WTC11 (cell line): ENCODE results near the gene KCTD2. TPM values are rescaled to one million over a fixed set of nuclear protein-coding genes. Genes with fewer than 3 reads are reported as not detected.

Source experiments
- ATAC-seq: fragments of 200-7000 bp; cut with Tn5 transposase; 2 replicates; pipeline ENCODE4 v1.10.0; 2021; ENCODE audit warnings: mild to moderate bottlenecking, moderate library complexity
- CTCF ChIA-PET: fragments of 300-600 bp; sonication (Branson Sonifier 250); formaldehyde crosslinking; loops from one replicate; lab custom pipeline; 2021; ENCODE audit warnings: antibody characterized with exemption; lab: Charles Lee
- POLR2A ChIA-PET: fragments of 350-600 bp; sonication (Branson Sonifier 250); formaldehyde crosslinking; loops from one replicate; lab custom pipeline; 2021; ENCODE audit warnings: antibody characterized with exemption; lab: Charles Lee
- DNase-seq: peaks from one replicate; pipeline ENCODE4 v3.0.0; 2021; ENCODE audit warnings: low spot score
- H3K27ac Mint-ChIP-seq: 2 replicates; pipeline ENCODE4 v1.8.0; 2021; ENCODE audit warnings: mixed read lengths
- H3K27me3 Mint-ChIP-seq: 2 replicates; pipeline ENCODE4 v1.8.0; 2021; ENCODE audit warnings: low read depth, mild to moderate bottlenecking, moderate library complexity, mixed read lengths
- H3K36me3 Mint-ChIP-seq: 2 replicates; pipeline ENCODE4 v1.8.0; 2021; ENCODE audit warnings: mixed read lengths
- H3K4me1 Mint-ChIP-seq: 2 replicates; pipeline ENCODE4 v1.8.0; 2022; ENCODE audit warnings: mixed read lengths
- H3K4me3 Mint-ChIP-seq: 2 replicates; pipeline ENCODE4 v1.8.0; 2021; ENCODE audit warnings: mild to moderate bottlenecking, moderate library complexity, mixed read lengths
- H3K9me3 Mint-ChIP-seq: 2 replicates; pipeline ENCODE4 v1.8.0; 2021; ENCODE audit warnings: mixed read lengths
- CREM ChIP-seq: sonication (generic); formaldehyde crosslinking; IDR thresholded peaks from 2 replicates; pipeline ENCODE4 v1.8.1; 2022; ENCODE audit warnings: mild to moderate bottlenecking, missing genetic modification reagents, moderate library complexity
- CTCF ChIP-seq: fragments of 200-600 bp; IDR thresholded peaks from 2 replicates; pipeline ENCODE4 v1.8.0; 2022; ENCODE audit warnings: antibody characterized with exemption
- E2F1 ChIP-seq: sonication (generic); formaldehyde crosslinking; IDR thresholded peaks from 2 replicates; pipeline ENCODE4 v1.8.0; 2022; ENCODE audit warnings: mild to moderate bottlenecking, missing genetic modification reagents
- E2F4 ChIP-seq: sonication (generic); formaldehyde crosslinking; IDR thresholded peaks from 2 replicates; pipeline ENCODE4 v1.8.1; 2022; ENCODE audit warnings: low read depth, mild to moderate bottlenecking, moderate library complexity, missing genetic modification reagents, borderline replicate concordance
- FOXP1 ChIP-seq: sonication (generic); formaldehyde crosslinking; IDR thresholded peaks from 2 replicates; pipeline ENCODE4 v1.8.0; 2022; ENCODE audit warnings: missing genetic modification reagents, mild to moderate bottlenecking, moderate library complexity, borderline replicate concordance
- GABPB1 ChIP-seq: sonication (generic); formaldehyde crosslinking; IDR thresholded peaks from 2 replicates; pipeline ENCODE4 v1.8.1; 2023; ENCODE audit warnings: mild to moderate bottlenecking, missing genetic modification reagents
- GTF2I ChIP-seq: fragments of 250-450 bp; sonication (Bioruptor Pico); conservative IDR thresholded peaks from 2 replicates; pipeline ENCODE4 v1.4.0; 2021; ENCODE audit warnings: mild to moderate bottlenecking
- MAX ChIP-seq: sonication (generic); formaldehyde crosslinking; IDR thresholded peaks from 2 replicates; pipeline ENCODE4 v1.8.0; 2022; ENCODE audit warnings: mild to moderate bottlenecking, missing genetic modification reagents
- MLX ChIP-seq: sonication (generic); formaldehyde crosslinking; IDR thresholded peaks from 2 replicates; pipeline ENCODE4 v1.8.1; 2023; ENCODE audit warnings: mild to moderate bottlenecking, missing genetic modification reagents, moderate library complexity
- MXD4 ChIP-seq: fragments of 250-450 bp; sonication (Bioruptor Pico); IDR thresholded peaks from 2 replicates; pipeline ENCODE4 v1.8.0; 2021; ENCODE audit warnings: mild to moderate bottlenecking, moderate library complexity, borderline replicate concordance
- MYBL2 ChIP-seq: sonication (generic); formaldehyde crosslinking; IDR thresholded peaks from 2 replicates; pipeline ENCODE4 v1.8.1; 2023; ENCODE audit warnings: mild to moderate bottlenecking, moderate library complexity, missing genetic modification reagents
- NFATC4 ChIP-seq: fragments of 250-450 bp; sonication (Bioruptor Pico); IDR thresholded peaks from 2 replicates; pipeline ENCODE4 v1.9.0; 2021; ENCODE audit warnings: mild to moderate bottlenecking
- NFE2L1 ChIP-seq: sonication (generic); formaldehyde crosslinking; IDR thresholded peaks from 2 replicates; pipeline ENCODE4 v1.8.1; 2023; ENCODE audit warnings: missing genetic modification reagents
- NR3C1 ChIP-seq: sonication (generic); formaldehyde crosslinking; conservative IDR thresholded peaks from 2 replicates; pipeline ENCODE4 v1.8.1; 2023; ENCODE audit warnings: low read depth, mild to moderate bottlenecking, missing genetic modification reagents
- OVOL2 ChIP-seq: fragments of 250-450 bp; sonication (Bioruptor Pico); IDR thresholded peaks from 2 replicates; pipeline ENCODE4 v1.9.0; 2021; ENCODE audit warnings: mild to moderate bottlenecking, borderline replicate concordance
- PRRX2 ChIP-seq: fragments of 250-450 bp; sonication (Bioruptor Pico); IDR thresholded peaks from 2 replicates; pipeline ENCODE4 v1.8.0; 2021; ENCODE audit warnings: mild to moderate bottlenecking
- SMAD3 ChIP-seq: sonication (generic); formaldehyde crosslinking; IDR thresholded peaks from 2 replicates; pipeline ENCODE4 v1.8.0; 2022; ENCODE audit warnings: missing genetic modification reagents, mild to moderate bottlenecking, borderline replicate concordance
- SMAD4 ChIP-seq: sonication (generic); formaldehyde crosslinking; IDR thresholded peaks from 2 replicates; pipeline ENCODE4 v1.8.0; 2022; ENCODE audit warnings: mild to moderate bottlenecking, missing genetic modification reagents
- TEAD1 ChIP-seq: sonication (generic); formaldehyde crosslinking; IDR thresholded peaks from 2 replicates; pipeline ENCODE4 v1.8.0; 2022; ENCODE audit warnings: mild to moderate bottlenecking, missing genetic modification reagents
- TEAD4 ChIP-seq: sonication (generic); formaldehyde crosslinking; IDR thresholded peaks from 2 replicates; pipeline ENCODE4 v1.8.0; 2022; ENCODE audit warnings: mild to moderate bottlenecking, missing genetic modification reagents
- ZNF138 ChIP-seq: sonication (generic); formaldehyde crosslinking; conservative IDR thresholded peaks from 2 replicates; pipeline ENCODE4 v1.8.1; 2022; ENCODE audit warnings: mild to moderate bottlenecking, moderate library complexity, missing genetic modification reagents
- ZNF219 ChIP-seq: sonication (generic); formaldehyde crosslinking; IDR thresholded peaks from 2 replicates; pipeline ENCODE4 v1.8.0; 2023; ENCODE audit warnings: missing genetic modification reagents, mild to moderate bottlenecking, borderline replicate concordance
- ZNF232 ChIP-seq: sonication (generic); formaldehyde crosslinking; IDR thresholded peaks from 2 replicates; pipeline ENCODE4 v1.8.0; 2022; ENCODE audit warnings: mild to moderate bottlenecking, missing genetic modification reagents
- total RNA-seq: library from RNA; stranded (reverse); gene quantifications from 3 replicates; pipeline ENCODE4 v1.2.3, GENCODE V29; 2021
- TF ChIP-seq, protein P1 (sequence below): sonication (generic); formaldehyde crosslinking; IDR thresholded peaks from 2 replicates; pipeline ENCODE4 v1.8.0; 2022; ENCODE audit warnings: mild to moderate bottlenecking, missing genetic modification reagents
- TF ChIP-seq, protein P2 (sequence below): sonication (generic); formaldehyde crosslinking; IDR thresholded peaks from 2 replicates; pipeline ENCODE4 v1.8.1; 2022; ENCODE audit warnings: low read depth, missing genetic modification reagents, borderline replicate concordance
- TF ChIP-seq, protein P3 (sequence below): sonication (generic); formaldehyde crosslinking; IDR thresholded peaks from 2 replicates; pipeline ENCODE4 v1.8.1; 2023; ENCODE audit warnings: mild to moderate bottlenecking, missing genetic modification reagents, moderate library complexity
- TF ChIP-seq, protein P4 (sequence below): fragments of 250-450 bp; sonication (Bioruptor Pico); IDR thresholded peaks from 2 replicates; pipeline ENCODE4 v1.9.0; 2021; ENCODE audit warnings: moderate library complexity, mild to moderate bottlenecking, inconsistent platforms, borderline replicate concordance

KCTD2 gene
- total RNA-seq, 1 experiment from 2014 or later: 31.3 TPM

DNA sequence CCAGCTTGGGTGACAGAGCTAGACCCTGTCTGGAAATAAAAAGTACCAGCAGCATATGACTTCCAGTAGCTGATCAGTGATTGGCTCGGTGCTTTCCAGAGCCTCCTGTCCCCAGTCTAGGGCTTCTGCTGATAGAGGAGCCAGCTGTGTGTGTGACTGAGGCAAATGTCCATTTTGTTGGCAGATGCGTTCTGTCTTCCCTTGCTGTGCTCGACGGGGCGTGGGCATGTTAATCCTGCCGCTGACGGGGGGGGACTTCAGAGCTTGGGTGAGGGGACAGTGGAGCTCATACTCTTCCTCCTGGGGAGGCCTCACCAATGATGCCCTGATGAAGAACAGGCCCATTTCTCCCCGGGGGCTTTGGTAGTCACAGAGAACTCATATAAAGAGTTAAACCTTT is 14.6 kb downstream of the KCTD2 start:
- Mint-ChIP-seq H3K4me1 (no peaks in the 10 kb centered on the region), H3K36me3 (peaks cover 57% of the 10 kb centered on the region), H3K4me3 (no peak overlapping the region), H3K9me3 (no peaks in the 10 kb centered on the region), H3K27me3 (no peaks in the 10 kb centered on the region), H3K27ac (no peak overlapping the region)
- POLR2A ChIA-PET: no interaction called here
- TF ChIP-seq MXD4 (CRISPR knock-in tag): no peak
- TF ChIP-seq ZNF138 (CRISPR knock-in tag): no peak
- no peak for TF ChIP-seq OVOL2
- no peak for TF ChIP-seq E2F1 (CRISPR knock-in tag)
- TF ChIP-seq, protein P1, sequence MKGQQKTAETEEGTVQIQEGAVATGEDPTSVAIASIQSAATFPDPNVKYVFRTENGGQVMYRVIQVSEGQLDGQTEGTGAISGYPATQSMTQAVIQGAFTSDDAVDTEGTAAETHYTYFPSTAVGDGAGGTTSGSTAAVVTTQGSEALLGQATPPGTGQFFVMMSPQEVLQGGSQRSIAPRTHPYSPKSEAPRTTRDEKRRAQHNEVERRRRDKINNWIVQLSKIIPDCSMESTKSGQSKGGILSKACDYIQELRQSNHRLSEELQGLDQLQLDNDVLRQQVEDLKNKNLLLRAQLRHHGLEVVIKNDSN: no peak
- TF ChIP-seq SMAD4 (CRISPR knock-in tag): no peak
- TF ChIP-seq NR3C1 (CRISPR knock-in tag): no peak
- TF ChIP-seq, protein P2, sequence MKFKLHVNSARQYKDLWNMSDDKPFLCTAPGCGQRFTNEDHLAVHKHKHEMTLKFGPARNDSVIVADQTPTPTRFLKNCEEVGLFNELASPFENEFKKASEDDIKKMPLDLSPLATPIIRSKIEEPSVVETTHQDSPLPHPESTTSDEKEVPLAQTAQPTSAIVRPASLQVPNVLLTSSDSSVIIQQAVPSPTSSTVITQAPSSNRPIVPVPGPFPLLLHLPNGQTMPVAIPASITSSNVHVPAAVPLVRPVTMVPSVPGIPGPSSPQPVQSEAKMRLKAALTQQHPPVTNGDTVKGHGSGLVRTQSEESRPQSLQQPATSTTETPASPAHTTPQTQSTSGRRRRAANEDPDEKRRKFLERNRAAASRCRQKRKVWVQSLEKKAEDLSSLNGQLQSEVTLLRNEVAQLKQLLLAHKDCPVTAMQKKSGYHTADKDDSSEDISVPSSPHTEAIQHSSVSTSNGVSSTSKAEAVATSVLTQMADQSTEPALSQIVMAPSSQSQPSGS (CRISPR knock-in tag): no peak
- TF ChIP-seq, protein P3, sequence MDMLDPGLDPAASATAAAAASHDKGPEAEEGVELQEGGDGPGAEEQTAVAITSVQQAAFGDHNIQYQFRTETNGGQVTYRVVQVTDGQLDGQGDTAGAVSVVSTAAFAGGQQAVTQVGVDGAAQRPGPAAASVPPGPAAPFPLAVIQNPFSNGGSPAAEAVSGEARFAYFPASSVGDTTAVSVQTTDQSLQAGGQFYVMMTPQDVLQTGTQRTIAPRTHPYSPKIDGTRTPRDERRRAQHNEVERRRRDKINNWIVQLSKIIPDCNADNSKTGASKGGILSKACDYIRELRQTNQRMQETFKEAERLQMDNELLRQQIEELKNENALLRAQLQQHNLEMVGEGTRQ: no peak
- no peak for TF ChIP-seq TEAD4 (CRISPR knock-in tag)
- DNase-seq (no peak), ATAC-seq (no peak)
- CTCF ChIA-PET: interaction anchor here (1.0 to 3.1 kb wide), 4 partner anchors 8 to 52 kb away, joined by 3 to 13 read pairs (median 8); no protein-coding TSS in a partner anchor

DNA sequence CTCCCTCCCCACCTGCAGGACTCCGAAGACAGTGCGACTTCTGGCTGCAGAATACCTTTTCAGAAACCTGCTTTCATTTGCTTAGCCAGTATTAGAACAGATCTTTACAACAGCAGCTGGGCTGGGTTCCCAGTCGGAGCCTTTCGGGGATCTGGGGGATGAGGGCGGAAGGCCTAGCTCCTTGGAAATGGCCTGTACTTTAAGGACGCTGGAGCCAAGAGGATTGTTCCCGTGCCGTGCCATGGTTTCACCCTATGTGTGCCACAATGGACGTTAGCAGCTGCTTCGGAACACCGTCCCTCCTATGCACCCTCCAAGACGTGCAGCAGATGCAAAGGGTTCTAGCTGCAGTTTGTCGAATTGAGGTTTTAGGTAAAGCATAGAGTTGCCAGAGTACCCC is 16.2 kb downstream of the KCTD2 start:
- peaks cover 52% of the 10 kb centered on the region for H3K36me3 Mint-ChIP-seq

DNA sequence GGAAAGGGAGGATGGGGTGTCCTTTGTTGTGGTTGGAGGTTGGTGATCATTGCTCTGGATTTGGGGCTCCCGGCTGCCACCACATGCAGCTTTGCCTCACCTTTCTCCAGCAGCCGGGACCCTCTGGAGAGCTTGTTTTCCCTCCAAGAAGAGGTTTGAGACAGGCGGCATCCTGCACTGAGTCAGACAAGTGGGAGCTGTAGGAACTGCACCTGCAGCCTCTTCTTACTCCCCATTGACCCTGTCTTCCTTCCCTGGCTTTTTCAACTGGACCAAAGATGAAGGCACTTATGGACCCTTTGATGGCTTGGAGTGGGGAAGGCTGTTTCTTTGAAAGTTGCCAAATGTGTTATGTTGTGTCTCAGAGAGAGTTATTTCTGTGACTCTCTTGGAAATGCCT is 16.6 kb downstream of the KCTD2 start:
- Mint-ChIP-seq H3K27ac (no peak overlapping the region), H3K27me3 (no peaks in the 10 kb centered on the region), H3K9me3 (no peaks in the 10 kb centered on the region), H3K4me3 (no peak overlapping the region), H3K36me3 (peaks cover 52% of the 10 kb centered on the region), H3K4me1 (no peaks in the 10 kb centered on the region)
- ChIA-PET CTCF (interaction anchor here (0.7 to 3.3 kb wide), 7 partner anchors 9 to 50 kb away, joined by 4 to 18 read pairs (median 10); partner anchors contain the start of genes KCTD2 and SLC16A5), POLR2A (interaction anchor here (0.5 kb wide), 1 partner anchor 60 kb away, joined by 4 read pairs; no protein-coding TSS in a partner anchor)
- DNase-seq (no peak), ATAC-seq (peak; percentile 23)
- TF ChIP-seq TEAD1 (CRISPR knock-in tag) (no peak), MYBL2 (no peak), ZNF232 (CRISPR knock-in tag) (no peak), GABPB1 (CRISPR knock-in tag) (no peak), E2F4 (no peak), SMAD3 (CRISPR knock-in tag) (no peak), NFATC4 (CRISPR knock-in tag) (no peak), MXD4 (CRISPR knock-in tag) (no peak), NR3C1 (CRISPR knock-in tag) (no peak), CTCF (no peak), MAX (CRISPR knock-in tag) (no peak)
- TF ChIP-seq, protein P4, sequence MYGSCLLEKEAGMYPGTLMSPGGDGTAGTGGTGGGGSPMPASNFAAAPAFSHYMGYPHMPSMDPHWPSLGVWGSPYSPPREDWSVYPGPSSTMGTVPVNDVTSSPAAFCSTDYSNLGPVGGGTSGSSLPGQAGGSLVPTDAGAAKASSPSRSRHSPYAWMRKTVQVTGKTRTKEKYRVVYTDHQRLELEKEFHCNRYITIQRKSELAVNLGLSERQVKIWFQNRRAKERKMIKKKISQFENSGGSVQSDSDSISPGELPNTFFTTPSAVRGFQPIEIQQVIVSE: no peak

More for the DNA sequence above, 16.2 kb downstream of the KCTD2 start:
- TF ChIP-seq FOXP1 (CRISPR knock-in tag): no peak
- no peak for TF ChIP-seq MLX (CRISPR knock-in tag)
- TF ChIP-seq PRRX2: no peak
- TF ChIP-seq ZNF219 (CRISPR knock-in tag): no peak
- no peak for TF ChIP-seq CREM (CRISPR knock-in tag)
- no peak for TF ChIP-seq NFE2L1 (CRISPR knock-in tag)
- TF ChIP-seq GTF2I (CRISPR knock-in tag): no peak
- Mint-ChIP-seq H3K4me3 (no peak overlapping the region), H3K9me3 (no peaks in the 10 kb centered on the region), H3K27ac (no peak overlapping the region), H3K4me1 (no peaks in the 10 kb centered on the region), H3K27me3 (no peaks in the 10 kb centered on the region)
- ChIA-PET POLR2A (interaction anchor here (0.5 to 0.6 kb wide), 3 partner anchors 57 to 176 kb away, joined by 3 to 4 read pairs (median 3); no protein-coding TSS in a partner anchor), CTCF (interaction anchor here (0.6 to 3.3 kb wide), 8 partner anchors 9 to 349 kb away, joined by 3 to 18 read pairs (median 5); partner anchors contain the start of genes KCTD2 and SLC16A5)
- no peak for DNase-seq
- no peak for ATAC-seq
